Brain pericyte (primary cell): ENCODE data around the gene PIK3C2B.
"Not testable (repeated sequence)": the region's sequence is repeated elsewhere in the genome, so short reads cannot be mapped to it uniquely, and the experiment has no call there.

Source experiments
- DNase-seq: peaks from one replicate; pipeline ENCODE4 v3.0.0-alpha.2; 2012; ENCODE audit warnings: low read depth, low spot score

Gene PIK3C2B

DNA sequence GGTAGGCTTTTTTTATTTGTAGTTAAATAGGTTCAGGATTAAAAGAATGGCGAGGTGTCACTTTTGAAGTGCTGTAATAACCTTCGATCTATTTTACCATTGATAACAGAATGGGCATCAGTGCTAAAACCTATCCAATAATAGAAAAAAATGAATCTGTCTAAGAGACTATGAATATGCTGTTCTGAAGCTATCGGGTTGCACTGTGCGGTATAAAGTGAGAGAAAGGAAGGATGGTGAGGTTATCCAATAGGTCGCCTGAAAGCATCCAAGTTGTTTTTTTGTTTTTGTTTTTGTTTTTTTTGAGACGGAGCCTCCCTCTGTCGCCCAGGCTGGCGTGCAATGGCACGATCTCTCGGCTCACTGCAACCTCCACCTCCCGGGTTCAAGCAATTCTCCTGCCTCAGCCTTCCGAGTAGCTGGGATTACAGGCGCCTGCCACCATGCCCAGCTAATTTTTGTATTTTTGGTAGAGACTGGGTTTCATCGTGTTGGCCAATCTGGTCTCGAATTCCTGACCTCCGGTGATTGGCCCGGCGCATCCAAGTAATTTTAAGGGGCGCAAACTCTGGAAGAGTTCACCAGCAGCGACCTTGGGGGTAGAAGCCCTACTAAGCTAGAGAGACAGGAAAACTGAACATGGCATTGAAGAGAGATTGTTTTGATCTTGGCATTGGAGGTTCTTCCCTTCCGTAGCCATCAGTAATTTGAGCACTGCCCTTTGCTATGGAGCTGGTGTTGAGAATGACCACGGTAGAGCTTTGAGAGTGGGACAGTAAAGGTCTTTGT lies 12.9 kb upstream of the PIK3C2B start:
- DNase-seq = no peak

DNA sequence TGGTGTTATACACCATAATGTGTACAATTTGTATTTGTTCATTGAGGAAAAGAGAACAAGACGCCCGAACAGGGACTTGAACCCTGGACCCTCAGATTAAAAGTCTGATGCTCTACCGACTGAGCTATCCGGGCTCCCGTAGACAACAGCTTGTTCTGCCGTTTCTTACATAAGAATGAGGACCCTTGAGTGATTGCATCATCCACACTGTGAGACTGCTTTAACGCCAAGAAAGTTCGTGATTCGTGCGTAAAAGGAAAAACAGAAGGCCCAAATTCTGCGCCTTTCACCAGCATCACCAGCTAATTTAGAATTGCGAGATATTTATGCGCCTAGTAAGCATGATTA lies 12.3 kb upstream of the PIK3C2B start:
- DNase-seq = peak; percentile 83

DNA sequence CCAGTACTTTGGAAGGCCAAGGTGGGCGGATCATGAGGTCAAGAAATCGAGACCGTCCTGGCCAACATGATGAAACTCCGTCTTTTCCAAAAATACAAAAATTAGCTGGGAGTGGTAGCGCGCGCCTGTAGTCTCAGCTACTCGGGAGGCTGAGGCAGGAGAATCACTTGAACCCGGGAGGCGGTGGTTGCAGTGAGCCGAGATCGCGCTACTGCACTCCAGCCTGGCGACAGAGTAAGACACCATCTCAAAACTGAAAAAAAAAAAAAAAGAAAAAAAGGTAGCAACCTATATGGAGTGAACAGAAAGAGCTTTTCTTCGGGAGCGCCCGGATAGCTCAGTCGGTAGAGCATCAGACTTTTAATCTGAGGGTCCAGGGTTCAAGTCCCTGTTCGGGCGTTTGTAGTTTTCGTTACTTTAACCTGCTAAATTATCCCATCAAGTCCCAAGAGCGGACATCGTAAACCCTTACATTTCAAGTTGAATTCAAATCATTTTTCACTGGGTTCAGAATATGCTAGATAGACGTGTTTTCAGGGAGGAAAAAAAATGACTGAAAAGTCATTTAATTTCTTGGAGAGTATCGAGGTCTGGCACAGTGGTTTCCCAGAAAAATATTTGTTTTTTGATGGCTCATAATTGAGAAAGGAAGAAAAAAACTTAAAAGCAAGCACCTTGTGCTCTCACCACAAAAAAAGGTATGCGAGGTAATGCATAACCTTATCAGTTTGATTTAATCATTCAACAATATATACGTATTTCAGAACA lies 11.8 kb upstream of the PIK3C2B start:
- DNase-seq = peak; percentile 68

- DNase-seq = no peak
Observed at GRCh38 chr1:204505674-204506200, 11.1 kb upstream of the PIK3C2B start.

DNA sequence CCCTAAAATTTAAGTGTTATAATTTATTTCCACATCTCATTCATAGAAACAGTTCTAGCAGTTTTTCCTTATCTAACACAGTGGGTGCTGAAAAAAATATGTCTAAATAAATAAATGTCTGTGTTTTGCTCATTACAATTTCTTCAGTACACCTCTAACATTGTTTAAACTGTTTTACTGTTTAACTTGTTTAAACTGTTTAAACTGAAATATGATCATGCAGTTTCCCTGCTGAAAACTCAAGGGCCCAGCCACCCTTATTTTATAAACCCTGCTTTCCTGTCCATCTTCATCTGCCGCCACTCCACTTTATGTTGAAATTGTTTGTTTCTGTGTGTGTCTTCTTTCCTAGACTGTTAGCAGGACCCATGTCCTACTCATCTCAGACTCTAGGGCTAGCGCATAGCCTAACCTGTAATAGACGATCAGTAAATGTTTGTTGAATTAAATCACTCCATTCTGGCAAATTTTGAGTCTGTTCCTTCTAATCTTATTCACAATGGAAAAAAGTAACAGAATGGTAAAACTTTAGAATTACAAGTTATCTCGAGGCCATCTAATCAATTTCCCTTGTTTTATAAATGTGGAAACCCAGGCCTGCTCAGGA lies 9.4 kb upstream of the PIK3C2B start:
- no peak for DNase-seq

DNA sequence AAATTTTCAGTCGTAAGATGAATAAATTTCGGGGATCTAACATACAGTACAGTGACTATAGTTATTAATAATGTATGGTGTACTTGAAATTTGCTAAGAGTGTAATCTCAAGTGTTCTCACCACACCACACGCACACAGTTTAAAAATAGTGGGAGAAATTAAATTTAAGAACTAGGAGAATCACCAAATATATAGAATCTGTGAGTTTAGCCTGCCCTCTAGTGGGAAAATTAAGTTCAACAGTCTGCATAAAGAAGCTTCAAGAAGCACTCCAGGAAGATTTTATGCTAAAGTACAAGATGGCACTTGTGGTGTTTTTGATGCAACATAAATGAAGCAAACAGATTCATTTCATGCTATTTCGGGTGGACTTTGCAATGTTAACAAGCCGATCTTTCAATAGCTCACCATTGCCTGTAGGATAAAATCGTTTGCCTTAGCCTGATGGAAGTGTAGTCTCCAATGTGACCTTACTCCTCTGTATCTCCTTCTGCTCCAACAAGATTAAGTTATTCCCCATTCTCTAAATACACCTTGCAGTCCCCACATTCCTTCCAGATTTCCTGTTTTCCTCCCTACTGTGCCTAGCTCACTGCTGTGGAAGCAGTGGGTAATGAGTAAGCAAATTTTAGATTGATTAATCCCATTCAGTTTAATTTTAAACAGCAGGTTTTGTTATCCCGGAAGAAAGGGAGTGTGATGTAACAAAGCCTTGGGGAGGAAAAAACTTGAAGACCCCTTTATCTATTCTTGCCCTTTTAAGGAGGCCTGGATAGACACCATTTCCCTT lies 8.7 kb upstream of the PIK3C2B start:
- no peak for DNase-seq

GRCh38 chr1:204502241-204502640 lies 7.6 kb upstream of the PIK3C2B start:
- no peak for DNase-seq

DNA sequence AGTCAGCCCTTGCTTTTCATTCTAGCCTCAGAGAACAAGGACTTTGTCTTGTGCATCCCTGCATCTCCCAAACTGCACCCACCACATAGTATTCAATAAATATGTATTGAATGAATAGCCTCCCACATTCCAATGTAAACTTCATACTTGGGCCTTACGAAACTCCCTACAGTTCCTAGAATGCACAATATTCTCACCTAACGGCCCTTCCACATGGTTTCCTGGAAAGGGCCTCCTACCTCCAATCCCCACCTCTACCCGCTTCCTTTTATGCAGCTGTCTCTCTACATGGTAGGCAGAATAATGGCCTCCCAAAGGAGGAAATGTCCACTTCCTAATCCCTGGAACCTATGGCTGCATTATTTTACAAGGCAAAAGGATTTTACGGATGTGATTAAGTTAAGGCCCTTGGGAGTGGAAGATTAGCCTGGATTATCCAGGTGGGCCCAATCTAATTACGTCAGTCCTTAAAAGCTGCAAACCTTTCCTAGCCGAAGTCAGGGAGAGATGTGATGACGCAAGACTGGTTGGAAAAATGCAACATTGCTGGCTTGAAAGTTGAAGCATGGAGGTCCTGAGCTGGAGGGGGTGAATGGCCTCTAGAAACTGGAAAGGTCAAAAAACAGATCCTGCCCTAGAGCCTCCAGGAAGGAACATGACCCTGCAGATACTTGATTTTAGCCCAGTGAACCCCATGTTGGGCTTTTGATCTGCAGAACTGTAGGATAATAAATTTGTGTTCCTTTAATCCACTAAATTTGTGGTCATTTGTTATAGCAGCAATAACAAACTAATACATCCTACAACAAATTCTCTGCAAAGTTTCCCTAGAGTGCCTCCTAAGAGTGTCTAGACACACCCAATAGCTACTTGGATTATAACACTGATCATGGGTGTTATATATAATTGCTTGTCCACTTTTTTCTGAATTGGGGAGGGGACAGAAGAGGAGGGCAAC lies 5.2 kb upstream of the PIK3C2B start:
- DNase-seq = no peak

DNA sequence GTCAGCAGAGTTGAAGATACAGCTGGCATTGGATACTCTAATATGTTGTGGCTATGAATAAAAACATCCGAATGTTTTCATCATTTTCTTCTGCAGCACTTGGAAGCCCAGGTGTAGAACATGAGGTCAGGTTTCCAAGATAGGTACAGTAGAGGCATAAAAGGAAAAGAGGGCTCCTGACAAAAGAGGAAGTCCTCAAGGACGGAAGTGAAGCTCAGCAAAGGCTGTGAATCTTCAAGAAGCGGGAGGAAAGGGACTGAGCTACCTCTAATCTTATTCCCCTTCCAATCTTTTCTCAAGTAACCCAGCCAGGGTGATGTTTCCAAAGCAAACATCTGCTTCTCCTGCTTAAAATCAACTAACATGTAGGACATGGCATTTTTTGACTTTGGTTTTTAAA lies 4.4 kb upstream of the PIK3C2B start:
- DNase-seq = no peak

DNA sequence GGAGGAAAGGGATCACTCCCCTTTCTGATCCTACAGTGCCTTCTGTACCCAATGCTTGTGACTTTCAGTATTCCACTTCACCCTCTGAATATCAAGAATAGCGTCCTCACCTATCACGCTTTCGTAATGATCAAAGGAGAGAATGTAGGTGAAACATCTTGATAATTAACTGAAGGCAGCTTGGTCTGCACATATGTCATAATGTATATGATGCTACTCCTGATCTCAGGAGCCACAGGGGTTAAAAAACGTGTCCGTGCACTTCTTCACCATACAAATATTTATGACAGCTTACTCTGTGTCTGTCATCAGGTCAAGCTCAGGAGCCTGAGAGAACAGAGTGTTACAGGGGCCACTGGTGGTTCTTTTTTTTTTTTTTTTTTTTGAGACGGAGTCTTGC lies 1.2 kb upstream of the PIK3C2B start:
- no peak for DNase-seq

GRCh38 chr1:204495078-204495753 lies 611 bp upstream of the PIK3C2B start:
- no peak for DNase-seq

DNA sequence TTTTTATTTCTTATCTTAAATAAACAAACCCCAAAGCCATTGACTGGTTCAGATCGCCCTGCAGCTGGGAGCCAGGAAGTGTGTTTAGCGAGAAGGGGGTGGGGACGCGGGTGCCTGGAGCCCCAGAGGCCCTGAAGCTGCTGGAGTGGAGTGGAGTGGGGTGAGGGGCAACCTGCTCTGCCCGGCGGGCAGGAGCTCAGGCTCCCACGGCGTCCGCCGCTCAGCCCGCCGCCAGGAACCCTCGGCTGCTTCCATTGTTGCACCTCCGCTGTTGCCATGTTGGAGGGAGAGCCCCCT lies 673 bp downstream of the PIK3C2B start:
- DNase-seq = no peak

DNA sequence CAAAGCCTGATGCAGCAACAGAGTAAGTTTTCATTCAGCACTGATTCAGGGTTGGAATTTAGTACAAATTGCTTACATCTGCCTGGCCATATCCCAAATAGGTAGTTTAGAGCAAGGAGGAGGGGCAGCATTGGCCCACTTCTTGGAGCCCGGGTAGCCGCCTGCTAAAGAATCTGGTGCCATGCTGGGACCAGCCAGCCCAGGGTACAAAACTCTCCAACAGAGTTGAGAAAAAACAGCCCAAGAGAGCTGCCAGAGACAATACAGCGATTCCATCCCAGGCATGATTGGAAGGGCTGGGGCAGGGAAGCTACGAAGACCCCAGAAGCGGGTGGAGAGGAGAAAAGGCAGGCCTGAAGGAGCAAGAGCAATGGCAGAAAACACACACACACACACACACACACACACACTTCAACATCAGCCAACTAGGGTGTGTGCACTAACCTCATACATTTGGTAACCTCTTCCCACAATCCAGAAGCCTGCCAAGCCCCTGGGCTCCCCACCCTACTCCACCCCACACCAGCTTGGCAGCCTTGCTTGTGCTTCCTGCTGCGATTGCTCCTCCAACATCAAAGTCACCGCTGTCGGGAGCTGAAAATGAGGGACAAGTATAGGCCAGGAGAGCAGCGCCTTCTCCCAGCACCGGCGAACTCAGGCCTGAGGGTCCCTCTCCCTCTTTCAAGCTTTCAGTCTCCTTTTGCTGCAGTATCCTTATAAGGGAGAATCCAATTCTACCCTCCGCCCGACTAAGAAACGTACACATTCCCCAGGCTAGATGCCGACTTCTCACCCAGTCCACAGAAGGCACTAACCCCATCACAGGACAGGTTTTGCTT lies 1.2 kb downstream of the PIK3C2B start:
- DNase-seq = no peak

GRCh38 chr1:204491655-204492054 lies 3.0 kb downstream of the PIK3C2B start:
- no peak for DNase-seq

DNA sequence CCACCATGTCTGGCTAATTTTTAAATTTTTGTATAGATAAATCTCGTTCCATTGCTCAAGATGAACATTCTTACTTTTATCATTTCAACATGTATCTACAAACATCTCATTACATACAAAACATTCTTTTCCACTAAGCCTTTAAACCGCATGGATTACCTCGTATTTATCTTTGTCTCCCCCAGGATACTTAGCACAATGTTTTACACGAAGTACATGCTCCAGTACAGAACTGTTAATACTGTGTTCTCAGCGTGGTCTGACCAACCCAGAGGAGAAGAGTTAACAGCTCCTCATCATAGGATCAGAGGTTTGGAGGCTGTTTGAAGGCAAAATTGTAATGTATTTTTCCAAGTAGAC lies 7.4 kb downstream of the PIK3C2B start:
- DNase-seq = no peak

GRCh38 chr1:204486513-204487255 lies 7.9 kb downstream of the PIK3C2B start:
- not testable (repeated sequence) for DNase-seq

DNA sequence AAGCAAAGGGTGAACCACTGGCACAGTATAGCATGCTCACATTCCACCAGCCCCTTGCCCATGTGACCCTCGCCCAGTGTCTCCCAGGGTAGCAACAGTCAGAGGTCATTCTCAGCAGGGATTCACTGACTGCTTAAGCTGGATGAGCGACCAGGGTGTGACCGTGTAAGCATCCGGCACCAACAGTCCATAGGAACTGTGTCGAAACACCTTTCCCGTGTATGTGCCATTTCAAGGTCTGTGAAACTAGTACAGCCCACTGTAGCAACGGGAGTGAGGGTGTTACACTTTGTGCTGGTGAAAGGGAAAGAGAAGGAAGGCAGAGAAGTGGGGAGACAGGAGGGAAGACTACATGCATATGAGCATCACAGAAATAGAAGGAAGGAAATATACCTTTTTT lies 10.8 kb downstream of the PIK3C2B start:
- DNase-seq = no peak

- no peak for DNase-seq
Observed at GRCh38 chr1:204480515-204480914, 14.1 kb downstream of the PIK3C2B start.
